A172 (cell line): ENCODE data around the gene STIL. TPM values are rescaled to one million over a fixed set of nuclear protein-coding genes. Genes with fewer than 3 reads are reported as not detected.
A peak's percentile ranks its signal among the peaks of the same experiment; 100 is the strongest.
"Not testable (repeated sequence)": the region's sequence is repeated elsewhere in the genome, so short reads cannot be mapped to it uniquely, and the experiment has no call there.

ENCODE experiments used
- DNase-seq: peaks from one replicate; pipeline ENCODE4 v3.0.0-alpha.2; 2015; ENCODE audit warnings: low spot score
- total RNA-seq: library from RNA; depleted of rRNA; stranded (reverse); fragments of >200 nt; shearing (Covaris generic); gene quantifications from 2 replicates; pipeline ENCODE4 v1.2.3, GENCODE V29; 2014; rRNA removed

STIL gene
- 24.5 and 25.0 TPM in 2 replicates for total RNA-seq

DNA sequence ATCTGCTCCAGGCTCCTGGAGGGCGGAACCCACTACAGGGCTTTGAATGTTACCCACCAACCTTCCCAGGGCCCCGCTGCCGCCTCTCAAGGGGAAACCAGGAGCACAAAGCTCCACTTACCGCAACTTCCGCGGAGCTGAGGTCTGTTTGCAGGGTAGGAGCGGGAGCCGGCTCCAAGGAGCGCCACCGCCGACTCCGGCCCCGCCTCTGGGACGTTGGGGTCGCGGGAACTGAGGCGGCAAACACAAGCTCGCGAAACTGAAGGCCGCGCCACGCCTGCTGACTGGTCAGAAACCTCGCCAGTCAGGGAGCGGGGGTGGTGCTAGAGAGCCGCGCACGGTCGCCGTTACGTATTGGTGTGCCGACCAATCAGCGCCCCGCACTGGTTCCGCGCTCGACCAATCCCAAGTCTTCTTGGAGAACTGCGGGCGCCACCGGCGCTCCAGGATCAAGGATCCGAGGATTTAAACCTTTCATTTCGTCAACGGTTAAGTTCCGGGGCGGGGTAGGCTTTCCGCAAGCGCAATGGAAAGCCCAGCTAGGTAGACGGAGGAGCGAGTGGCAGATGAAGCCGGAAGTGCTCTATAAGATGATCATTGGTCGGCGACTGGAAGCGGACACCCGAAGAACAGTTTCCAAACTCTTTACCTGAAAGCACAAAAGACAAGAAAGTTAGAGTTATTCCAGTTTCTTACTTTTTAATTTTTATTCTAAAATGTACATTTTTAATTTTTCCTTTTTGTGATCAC, at the start of gene STIL:
Gene STIL (minus strand): TSS at position 233 of the 750 bp plus-strand sequence. CDS start 3,828 bp downstream, outside the sequence.
- DNase-seq = peak; percentile 98

GRCh38 chr1:47362828-47363227, 48.9 kb upstream of the STIL start:
- no peak for DNase-seq

GRCh38 chr1:47361380-47361779, 47.4 kb upstream of the STIL start:
- DNase-seq = no peak

DNA sequence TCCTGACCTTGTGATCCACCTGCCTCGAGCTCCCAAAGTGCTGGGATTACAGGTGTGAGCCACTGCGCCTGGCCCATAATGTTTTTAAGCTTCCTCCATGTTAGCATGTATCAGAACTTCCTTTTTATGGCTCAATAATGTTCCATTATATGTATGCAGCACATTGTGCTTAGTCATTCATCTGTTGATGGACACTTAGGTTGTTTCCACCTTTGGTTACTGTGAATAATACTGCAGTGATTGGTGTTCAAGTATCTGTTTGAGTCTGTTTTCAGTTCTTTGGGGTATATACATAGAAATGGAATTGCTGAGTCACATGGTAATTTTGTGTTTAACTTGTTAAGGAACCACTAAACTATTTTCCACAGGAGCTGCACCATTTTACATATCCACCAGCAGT, 37.4 kb upstream of the STIL start:
- DNase-seq = peak; percentile 16

- DNase-seq = no peak
Observed at GRCh38 chr1:47348246-47348645, 34.3 kb upstream of the STIL start.

DNA sequence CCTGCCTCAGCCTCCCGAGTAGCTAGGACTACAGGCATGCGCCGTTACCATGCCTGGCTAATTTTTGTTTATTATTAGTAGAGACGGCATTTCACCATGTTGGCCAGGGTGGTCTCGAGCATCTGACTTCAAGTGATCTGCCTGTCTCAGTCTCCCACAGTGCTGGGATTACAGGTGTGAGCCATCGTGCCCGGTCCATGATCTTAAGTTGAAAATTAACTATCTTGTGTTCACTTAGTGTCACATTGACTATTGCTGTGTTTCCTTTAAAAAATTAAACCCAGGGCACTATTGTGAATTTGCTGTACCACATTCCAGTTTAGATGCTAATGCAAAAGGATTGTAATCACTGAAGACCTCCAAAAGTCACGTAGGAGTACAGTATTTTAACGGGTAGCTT, 33.8 kb upstream of the STIL start:
- DNase-seq = no peak

DNA sequence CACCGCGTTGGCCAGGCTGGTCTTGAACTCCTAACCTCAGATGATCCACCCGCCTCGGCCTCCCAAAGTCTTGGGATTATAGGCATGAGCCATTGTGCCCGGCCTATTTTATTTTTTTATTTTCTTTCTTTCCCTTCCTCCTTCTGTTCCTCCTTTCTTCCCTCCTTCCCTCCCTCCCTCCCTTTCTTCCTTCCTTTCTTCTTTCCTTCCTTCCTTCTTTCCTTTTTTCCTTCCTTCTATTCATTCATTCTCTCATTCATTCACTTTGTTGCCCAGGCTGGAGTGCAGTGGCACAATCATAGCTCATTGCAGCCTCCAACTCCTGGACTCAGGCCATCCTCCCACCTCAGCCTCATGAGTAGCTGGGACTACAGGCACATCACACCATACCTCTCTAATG, 33.0 kb upstream of the STIL start:
- not testable (repeated sequence) for DNase-seq

DNA sequence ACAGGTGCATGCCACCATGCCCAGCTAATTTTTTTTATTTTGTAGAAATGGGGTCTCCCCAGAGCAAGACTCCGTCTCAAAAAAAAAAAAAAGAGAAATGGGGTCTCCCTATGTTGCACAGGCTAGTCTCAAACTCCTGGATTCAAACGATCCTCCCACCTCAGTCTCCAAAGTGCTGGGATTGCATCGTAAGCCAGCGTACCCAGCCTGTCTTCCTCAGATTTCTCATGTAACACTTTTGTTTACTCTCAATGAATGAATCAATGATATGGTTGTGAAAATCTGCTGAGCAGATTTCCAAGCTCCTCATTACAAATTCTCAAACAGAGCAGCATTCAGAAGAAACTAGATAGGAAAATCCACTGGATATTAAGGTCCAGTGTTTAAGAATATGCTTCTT, 26.3 kb upstream of the STIL start:
- no peak for DNase-seq

DNA sequence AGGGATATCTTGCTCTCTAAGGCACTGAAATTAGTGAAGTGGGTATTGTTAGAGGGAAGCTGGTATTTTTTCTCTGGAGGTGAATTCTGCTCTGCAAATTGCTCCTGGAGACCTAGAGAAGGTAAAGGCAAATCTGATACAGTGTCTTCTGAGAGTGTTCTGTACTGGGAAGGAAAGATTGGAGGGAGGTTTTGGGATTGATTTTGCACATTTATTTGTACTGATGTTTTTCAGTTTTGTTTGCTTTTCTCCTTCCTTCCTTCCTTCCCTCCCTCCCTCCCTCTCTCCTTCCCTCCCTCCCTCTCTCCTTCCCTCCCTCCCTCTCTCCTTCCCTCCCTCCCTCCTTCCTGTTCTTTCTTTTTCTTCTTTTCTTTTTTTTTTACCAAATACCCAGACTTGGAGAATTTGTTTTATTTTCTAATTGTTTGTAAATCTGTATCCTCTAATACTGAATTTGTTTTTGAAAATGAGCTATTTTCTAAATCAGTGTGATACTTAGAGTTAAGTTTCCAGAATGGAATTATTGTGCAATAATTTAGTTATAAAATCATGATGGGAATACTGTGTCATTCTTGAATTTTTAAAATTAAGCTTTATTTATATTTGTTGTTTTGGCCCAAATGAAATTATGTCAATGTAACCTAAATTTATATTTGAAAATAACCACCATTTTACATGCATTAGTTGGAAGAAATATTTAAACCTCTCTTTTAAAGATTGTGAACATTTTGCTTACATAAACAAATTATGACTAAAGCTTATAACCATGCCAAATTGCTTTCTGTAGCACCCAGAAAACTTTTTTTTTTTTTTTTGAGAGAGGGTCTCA, 24.5 kb upstream of the STIL start:
- no peak for DNase-seq

GRCh38 chr1:47337350-47337749, 23.4 kb upstream of the STIL start:
- no peak for DNase-seq

GRCh38 chr1:47334765-47335435, 21.0 kb upstream of the STIL start:
- DNase-seq = no peak

DNA sequence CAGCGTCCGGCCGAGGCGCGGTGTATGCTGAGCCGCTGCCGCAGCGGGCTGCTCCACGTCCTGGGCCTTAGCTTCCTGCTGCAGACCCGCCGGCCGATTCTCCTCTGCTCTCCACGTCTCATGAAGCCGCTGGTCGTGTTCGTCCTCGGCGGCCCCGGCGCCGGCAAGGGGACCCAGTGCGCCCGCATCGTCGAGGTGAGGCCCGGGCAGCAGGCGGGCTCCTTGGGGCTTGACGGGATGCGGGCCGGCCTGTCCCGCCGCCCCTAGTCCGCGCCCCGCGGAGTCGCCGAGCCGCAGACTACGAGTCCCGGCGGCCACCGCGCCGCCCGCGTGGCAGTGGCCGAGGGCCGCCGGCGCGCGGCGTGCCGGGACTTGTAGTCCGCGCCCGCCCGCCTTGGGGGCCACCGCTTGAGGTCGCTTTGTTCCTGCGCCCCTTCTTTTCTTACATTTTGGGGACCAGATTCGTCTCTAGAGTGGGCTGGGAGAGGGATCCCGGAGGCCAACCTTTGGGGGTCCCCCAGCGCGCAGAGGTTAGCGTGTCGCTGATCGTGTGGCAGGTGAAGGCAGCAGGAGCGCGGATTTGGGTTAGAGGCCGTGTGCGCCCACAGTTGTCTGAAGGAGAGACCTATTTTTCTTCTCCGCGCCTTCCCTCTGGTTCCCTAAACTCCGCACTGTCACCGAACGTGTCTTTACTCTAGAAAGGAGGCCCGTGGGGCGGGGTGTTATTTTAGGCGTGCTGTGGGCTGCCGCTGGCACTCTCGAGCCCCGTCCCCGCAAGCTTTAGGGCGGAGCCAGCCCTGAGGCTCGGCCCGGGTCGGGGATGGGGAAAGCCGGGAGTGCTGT, 20.2 kb upstream of the STIL start:
- DNase-seq = peak; percentile 55

GRCh38 chr1:47333578-47333921, 19.6 kb upstream of the STIL start, which contains the start of gene CMPK1:
TSS of gene CMPK1 (plus strand) at chr1:47333790. CDS start at chr1:47333946, 156 bp downstream.
- DNase-seq = peak; percentile 68

DNA sequence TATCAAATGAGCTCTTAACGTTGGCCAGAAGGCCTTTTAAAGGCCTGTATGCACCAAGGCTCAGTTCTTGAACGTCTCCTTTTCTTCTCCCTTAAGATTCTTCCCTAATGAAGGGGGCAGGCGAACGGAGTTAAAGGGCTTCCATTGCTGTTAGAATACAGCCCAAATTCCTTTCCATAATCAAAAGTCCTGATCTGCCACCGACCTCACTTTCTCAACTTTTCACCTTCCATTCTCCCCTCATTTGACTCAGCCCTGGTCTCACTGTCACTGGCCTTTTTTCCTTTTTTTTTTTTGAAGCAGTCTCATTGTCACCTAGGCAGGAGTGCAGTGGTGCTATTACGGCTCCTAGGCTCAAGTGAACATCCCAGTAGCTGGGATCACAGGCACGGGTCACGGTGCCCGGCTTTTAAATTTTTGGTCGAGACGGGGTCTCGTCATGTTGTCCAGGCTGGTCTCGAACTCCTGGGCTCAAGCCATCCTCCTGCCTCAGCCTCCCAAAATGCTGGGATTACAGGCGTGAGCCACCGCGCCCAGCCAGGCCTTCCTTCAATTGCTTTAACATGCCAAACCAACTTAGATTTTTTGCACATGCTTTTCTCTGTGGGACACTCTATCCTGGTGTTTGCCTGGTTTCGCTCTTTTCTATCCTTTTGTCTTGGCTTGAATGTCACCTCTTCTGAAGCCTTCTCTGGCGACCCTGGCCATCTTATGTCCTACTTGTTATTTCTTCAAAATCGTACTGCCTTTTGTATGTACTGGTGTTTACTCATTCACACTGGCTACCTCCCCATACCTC, 19.0 kb upstream of the STIL start:
- DNase-seq = no peak

- no peak for DNase-seq
Observed at GRCh38 chr1:47331875-47332274, 17.9 kb upstream of the STIL start.

DNA sequence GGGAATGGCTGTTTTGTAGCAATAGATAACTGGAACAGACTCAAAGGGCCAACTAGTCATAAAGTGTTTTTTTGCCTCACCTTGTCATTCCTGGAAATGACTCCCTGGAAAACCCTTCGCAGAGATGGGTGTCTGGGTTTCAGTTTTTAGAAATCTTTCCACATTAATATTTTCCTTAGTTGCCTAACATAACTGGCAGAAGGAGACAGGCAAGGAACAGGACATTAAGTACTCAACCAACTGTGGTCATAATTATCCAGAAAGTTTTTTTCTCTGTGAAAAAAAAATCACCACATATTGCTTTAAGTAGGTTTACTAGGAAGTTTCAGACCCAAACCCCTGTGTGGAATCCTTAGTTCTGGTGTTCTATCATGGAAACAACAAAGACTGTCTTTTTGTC, 16.3 kb upstream of the STIL start:
- no peak for DNase-seq

DNA sequence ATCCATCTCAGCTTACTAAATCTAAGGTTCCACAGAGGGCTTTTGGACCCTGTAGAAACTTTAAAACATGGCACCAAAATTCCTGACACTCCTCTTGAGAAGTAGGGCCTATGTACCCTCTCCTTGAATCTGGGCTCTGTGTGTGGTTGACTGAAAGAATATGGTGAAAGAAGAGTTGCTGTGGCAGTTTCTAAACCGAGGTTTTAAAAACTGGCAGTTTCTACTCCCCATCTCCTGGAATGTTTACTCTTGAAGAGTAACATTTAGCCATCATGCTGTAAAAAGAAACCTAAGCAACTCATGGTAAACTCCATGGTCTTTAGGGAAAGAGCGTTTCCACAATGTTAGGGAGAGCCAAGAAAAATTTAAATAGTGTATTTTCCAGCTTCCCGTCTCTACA, 15.0 kb upstream of the STIL start:
- no peak for DNase-seq

DNA sequence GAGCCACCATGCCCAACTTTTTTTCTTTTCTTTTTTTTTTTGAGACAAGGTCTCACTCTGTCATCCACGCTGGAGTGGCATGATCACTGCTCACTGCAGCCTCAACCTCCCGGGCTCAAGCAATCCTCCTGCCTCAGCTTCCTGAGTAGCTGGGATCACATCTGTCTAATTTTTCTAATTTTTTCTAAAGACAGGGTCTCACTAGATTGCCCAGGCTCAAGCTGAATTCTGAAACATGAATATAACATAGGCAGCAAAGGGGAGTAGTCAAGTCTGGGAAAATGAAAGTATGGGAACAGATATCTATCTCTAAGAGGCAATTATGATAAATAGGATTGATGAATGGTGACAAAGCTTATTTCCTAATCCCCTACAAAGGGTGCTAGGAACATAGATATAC, 12.3 kb upstream of the STIL start:
- DNase-seq = no peak

- no peak for DNase-seq
Observed at GRCh38 chr1:47325528-47325927, 11.6 kb upstream of the STIL start.

DNA sequence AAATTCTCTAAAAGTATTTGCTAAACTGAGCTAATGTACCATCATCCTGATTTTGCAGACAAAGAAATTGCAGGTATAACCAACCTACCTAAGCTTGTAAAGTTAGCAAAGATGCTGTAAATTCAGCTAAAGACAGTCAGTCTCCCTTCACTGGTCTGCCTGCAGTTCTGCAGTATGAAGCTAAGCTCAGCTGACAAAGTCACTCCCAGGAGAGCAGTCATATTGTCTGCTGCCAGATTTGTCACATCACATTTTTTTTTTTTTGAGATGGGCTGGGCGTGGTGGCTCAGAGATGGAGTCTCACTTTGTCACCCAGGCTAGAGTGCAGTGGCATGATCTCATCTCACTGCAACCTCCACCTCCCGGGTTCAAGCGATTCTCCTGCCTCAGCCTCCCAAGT, 10.7 kb upstream of the STIL start:
- DNase-seq = no peak

GRCh38 chr1:47323599-47324031, 9.7 kb upstream of the STIL start:
- DNase-seq = no peak
